K562 treated with DMSO at 1 percent for 24 hours (cell line): Measurements from ENCODE around the gene KBTBD4. TPM values are rescaled to one million over a fixed set of nuclear protein-coding genes. Genes with fewer than 3 reads are reported as not detected.

Experiments used
- total RNA-seq: library from RNA; unstranded; fragments of 300-600 nt; gene quantifications from 2 replicates; pipeline ENCODE4 v1.2.3, GENCODE V29; 2022; ENCODE audit warnings: low read depth; ENCODE audit not compliant: insufficient read depth

Gene KBTBD4
- total RNA-seq: 14.7 and 15.5 TPM in 2 replicates

DNA sequence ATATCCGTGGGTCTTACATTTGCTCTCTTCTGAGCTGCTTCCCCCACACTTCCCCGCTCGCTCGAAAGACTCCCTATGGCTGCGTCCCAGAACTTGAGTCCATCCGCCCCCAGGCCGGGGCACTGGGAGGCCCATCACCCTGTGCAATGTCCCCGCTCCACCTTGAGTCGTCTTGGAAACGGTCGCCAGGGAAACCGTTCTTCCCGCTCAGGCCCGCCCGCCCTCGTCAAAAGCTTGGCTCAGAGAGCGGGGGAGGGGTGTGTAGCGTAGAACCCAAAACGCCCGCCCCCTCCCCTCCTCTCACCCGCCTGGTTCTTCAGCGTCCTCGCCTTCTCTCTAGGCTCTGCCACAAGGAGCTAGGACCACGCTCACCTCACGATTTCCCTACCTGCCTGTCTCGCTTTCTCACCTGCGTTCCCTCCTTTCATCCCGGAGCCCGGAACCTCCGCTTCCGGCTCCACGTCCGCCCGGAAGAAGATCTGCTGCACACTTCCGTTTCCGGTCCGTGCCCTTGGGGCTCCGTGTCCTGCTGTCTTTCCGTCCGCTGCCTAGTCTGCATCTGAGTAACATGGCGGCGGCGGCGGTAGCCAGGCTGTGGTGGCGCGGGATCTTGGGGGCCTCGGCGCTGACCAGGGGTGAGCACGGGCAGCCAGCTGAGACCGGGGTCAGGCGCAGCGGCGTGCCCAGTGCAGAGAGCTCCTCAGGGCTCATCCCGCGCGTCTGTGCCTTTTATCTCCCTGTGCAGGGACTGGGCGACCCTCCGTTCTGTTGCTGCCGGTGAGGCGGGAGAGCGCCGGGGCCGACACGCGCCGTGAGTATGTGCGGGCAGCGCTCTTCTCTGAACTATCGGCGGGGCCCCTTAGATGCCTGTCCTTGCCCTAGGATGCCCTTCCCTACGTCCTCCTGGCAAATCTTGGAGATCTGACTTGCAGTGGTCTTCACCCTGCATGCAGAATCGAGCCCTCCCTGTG, at the start of gene KBTBD4, which contains the start of gene NDUFS3:
TSS of gene KBTBD4 (minus strand) at position 447 of the 971 bp plus-strand sequence. CDS start at position 428, 19 bp downstream.
TSS of gene NDUFS3 (plus strand) at position 551 of the 971 bp plus-strand sequence. CDS start at position 569, 18 bp downstream.

DNA sequence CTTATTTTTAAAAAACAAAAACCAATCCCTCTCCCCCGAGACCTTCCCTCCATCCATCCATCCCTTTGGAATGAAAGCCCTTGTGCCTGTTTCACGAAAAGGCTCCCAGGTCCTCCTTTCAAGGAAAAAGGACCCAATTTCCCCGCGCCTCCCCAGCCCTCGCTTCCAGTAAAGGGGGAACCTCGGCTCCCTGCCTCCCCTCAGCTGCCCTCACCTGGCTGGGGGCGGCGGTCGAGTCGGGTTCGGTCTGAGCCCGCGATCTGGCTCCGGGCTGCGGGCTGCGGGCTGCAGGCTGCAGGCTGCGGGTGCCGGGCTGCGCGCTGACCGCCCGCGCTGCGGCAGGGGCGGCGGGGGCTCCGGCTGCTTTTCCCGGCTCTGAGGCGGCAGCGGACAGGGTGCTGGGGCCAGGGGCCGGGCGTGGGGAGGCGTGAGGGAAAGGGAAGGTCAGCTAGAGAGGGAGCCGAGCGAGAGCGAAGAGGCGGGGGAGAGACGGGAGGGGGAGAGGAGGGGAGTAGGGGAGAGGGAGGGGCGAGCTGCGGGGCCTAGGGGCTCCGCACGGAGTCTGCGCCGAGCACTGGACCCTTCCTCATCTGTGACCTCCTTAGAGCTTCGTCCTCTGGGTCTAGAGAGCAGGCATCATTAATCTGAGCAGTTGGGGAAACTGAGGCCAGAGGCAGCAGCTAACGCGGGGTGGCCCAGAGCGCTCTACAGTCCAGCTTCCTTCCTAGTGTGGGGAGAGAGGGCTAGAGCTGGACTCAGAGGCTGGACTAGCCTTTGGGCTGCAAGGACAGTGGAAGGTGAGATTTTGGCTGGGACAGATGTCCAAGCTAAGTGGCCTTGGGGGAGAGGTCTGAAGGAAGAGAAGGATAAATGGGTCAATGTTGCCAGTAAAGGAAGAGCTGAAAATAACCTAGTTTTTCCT, 15.4 kb upstream of the KBTBD4 start, which contains the start of gene C1QTNF4:
TSS of gene C1QTNF4 (minus strand) at position 478 of the 922 bp plus-strand sequence. CDS start 3,601 bp downstream, outside the sequence.

DNA sequence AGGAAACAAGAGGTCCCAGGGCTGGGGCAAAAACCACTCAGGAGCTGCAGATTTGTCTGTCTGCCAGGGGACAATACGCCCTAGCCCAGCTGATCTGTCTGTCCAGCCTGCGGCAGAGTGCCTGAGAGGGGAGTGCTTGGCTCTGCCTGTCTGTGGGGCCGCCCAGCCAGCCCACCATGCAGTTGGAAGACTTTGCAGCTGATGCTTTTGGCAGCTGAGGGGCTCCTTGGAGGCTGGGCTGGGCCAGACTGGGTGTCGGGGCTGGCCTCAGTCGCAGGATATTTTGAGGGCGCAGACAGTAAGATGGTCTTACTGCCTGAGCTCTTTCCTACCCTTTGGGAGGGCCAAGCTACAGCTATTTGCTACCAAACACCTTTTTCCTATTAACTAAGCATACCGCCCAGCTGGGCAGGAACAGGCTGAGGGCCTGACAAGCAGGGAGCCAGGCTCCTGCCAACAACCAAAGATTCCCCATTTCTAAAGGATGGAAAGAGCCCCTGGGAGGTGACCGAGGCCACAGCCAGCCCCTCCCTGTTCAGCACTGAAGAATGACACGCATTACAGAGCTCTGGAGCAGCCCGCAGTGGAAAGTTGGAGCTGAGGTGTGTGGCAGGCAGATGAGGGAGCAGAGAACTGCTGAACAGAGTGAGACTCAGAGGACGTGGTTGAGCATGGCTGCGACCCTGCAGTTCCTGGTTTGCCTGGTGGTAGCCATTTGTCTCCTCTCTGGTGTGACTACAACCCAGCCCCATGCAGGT, 7.5 kb upstream of the KBTBD4 start, which contains the start of gene FAM180B:
TSS of gene FAM180B (plus strand) at position 581 of the 758 bp plus-strand sequence. CDS start at position 672, 91 bp downstream.

DNA sequence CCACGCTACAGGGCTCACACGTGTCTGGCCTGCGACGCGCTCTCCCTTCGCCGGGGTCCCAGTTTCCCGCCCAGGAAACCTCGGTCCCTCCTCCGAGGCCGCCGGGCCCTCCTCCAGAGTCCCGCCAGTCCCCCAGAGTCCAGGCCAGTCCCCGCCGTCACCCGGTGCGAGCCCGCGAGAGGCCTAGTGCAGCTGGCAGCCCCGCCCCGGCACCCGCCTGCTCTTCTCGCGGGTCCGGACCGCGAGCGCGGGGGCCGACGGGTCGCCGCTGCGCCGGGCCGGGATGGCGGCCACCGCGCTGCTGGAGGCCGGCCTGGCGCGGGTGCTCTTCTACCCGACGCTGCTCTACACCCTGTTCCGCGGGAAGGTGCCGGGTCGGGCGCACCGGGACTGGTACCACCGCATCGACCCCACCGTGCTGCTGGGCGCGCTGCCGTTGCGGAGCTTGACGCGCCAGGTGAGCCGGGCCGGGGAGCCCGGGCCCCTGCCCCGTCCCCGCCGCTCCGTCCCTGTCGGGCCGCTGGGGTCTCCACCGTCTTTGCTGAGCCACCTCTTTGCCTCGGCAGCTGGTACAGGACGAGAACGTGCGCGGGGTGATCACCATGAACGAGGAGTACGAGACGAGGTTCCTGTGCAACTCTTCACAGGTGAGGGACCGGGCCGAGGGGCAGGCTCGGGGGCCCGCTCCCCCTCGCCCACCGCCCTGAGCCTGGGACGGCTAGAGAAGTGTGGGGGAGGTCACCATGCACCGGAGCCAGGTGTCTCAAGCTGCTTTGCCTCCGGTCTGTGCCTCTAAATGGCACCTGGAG, 13.2 kb downstream of the KBTBD4 start, which contains the start of gene PTPMT1:
TSS of gene PTPMT1 (plus strand) at position 260 of the 809 bp plus-strand sequence. CDS start at position 284, 24 bp downstream.

DNA sequence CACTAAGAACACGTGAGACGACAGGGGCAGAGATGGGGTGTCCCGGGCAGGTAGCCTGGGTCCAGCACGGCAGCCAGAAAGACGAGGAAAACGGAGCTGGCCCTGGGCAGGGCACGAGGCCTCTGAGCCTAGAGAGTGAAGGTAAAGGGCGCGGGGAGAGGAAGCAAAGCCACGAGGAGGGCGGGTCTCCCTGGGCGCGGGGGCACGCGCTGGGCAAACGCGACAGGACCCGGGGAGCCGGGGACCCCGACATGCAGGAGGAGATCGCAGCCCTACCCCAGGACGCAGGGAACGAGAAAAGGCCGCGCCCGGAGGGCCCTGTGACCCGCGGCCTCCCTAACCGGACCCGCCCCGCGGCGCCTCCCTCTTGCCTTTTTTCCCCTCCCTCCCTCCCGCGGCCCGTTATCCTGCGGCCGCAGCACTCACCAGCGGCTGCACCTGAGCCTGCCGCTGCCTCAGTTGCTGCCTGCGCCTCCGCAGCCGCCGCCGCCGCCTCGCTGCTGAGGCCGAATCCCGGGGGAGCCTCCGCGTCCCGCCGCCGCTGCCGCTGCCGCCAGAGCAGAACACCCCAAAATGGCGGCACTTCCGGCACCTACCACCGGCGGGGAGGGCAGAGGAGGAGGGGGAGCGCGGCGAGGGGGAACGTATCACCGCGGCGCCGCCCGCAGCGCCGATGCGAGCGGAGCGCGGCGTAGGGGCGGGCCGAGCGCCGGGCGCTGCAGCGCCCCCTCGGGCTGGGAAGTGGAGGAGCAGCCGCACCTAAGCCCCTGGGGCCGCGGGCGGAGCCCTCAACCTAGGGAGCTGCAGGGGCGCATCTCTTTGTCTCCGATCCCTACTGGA, 26.0 kb downstream of the KBTBD4 start, which contains the start of gene CELF1:
TSS of gene CELF1 (minus strand) at position 567 of the 840 bp plus-strand sequence. CDS start 53,609 bp downstream, outside the sequence.

Other genes starting within 250 kb of the KBTBD4 start
- gene MYBPC3, start 226.3 kb downstream of the KBTBD4 start, total RNA-seq: 0.07 and 0.14 TPM in 2 replicates
- gene SPI1, start 200.4 kb downstream of the KBTBD4 start, total RNA-seq: 97.0 and 98.7 TPM in 2 replicates
- 36.8 and 37.2 TPM in 2 replicates for gene SLC39A13, start 170.4 kb downstream of the KBTBD4 start, total RNA-seq
- gene PSMC3, start 152.5 kb downstream of the KBTBD4 start, total RNA-seq: 257 and 263 TPM in 2 replicates
- gene RAPSN, start 129.8 kb downstream of the KBTBD4 start, total RNA-seq: 1.0 TPM in 1 of 2 replicates, not detected in the other
- gene CELF1, start 25.8 kb downstream of the KBTBD4 start, total RNA-seq: 25.5 and 29.4 TPM in 2 replicates
- 148 and 158 TPM in 2 replicates for gene PTPMT1, start 13.4 kb downstream of the KBTBD4 start, total RNA-seq
- 186 and 187 TPM in 2 replicates for gene NDUFS3, start 104 bp upstream of the KBTBD4 start, total RNA-seq
- not detected in 2 replicates for gene FAM180B, start 7.7 kb upstream of the KBTBD4 start, total RNA-seq
- not detected in 2 replicates for gene C1QTNF4, start 15.4 kb upstream of the KBTBD4 start, total RNA-seq
- gene MTCH2, start 63.6 kb upstream of the KBTBD4 start, total RNA-seq: 52.9 and 61.5 TPM in 2 replicates
- gene AGBL2, start 136.4 kb upstream of the KBTBD4 start, total RNA-seq: 0.19 and 1.1 TPM in 2 replicates
- 34.5 and 36.9 TPM in 2 replicates for gene FNBP4, start 188.4 kb upstream of the KBTBD4 start, total RNA-seq